DMS153 (cell line): ENCODE data around the gene TMPRSS9.
"Not testable (repeated sequence)": the region's sequence is repeated elsewhere in the genome, so short reads cannot be mapped to it uniquely, and the experiment has no call there.

ENCODE experiments used
- DNase-seq: peaks from one replicate; lab custom pipeline; 2025; lab: John Stamatoyannopoulos, UW

Gene TMPRSS9

GRCh38 chr19:2392366-2392765 lies 32.3 kb downstream of the TMPRSS9 start:
- DNase-seq, result no peak

GRCh38 chr19:2392899-2393298 lies 32.8 kb downstream of the TMPRSS9 start:
- DNase-seq, result not testable (repeated sequence)

- no peak for DNase-seq
These were observed 34.0 kb downstream of the TMPRSS9 start for GRCh38 chr19:2394054-2394441.

- DNase-seq, result no peak
These were observed 34.6 kb downstream of the TMPRSS9 start for GRCh38 chr19:2394442-2395292.

- not testable (repeated sequence) for DNase-seq
These were observed 35.3 kb downstream of the TMPRSS9 start for GRCh38 chr19:2395293-2395829.

GRCh38 chr19:2397173-2397572 lies 37.1 kb downstream of the TMPRSS9 start:
- DNase-seq, result not testable (repeated sequence)

DNA sequence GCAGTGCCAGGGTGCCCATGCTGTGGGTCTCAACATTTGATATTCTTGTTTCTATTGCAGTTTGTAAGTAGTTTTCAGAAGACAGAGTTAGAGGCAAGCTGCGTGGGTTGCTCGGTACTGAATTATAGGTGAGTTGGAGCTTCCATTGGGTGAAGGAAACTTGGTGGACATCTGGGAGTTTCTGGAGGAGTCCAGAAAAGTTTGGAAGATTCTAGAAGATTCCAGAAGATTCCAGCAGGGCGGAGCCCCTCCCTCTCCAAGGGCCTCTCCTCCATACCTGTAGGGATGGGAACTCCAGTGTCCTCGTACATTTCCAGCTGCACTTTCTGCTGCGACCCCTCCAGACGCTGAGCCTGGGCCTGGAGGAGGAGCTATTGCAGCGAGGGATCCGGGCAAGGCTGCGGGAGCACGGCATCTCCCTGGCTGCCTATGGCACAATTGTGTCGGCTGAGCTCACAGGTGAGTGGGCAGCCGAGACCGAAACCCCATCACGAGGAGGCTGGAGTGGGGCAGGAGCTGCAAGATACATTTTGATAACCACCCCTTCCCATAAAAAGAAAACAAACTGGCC lies 38.8 kb downstream of the TMPRSS9 start:
- DNase-seq, result no peak

DNA sequence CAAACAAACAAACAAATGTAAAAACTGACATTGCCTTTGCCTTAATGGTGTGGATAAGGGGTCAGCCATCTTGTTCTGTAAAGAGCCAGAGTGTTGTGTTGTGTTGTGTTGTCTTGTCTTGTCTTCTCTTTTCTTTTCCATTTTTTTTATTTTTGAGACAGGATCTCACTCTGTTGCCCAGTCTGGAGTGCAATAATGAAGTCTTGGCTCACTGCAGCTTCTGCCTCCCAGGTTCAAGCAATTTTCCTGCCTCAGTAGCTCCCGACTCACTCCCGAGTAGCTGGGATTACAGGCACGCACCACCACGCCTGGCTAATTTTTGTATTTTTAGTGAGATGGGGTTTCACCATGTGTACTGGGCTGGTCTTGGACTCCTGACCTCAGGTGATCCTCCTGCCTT lies 39.5 kb downstream of the TMPRSS9 start:
- no peak for DNase-seq

GRCh38 chr19:2408247-2408646 lies 48.2 kb downstream of the TMPRSS9 start:
- DNase-seq, result no peak

- no peak for DNase-seq
These were observed 49.4 kb downstream of the TMPRSS9 start for GRCh38 chr19:2409352-2409912.

GRCh38 chr19:2410023-2410422 lies 50.0 kb downstream of the TMPRSS9 start:
- DNase-seq, result no peak

GRCh38 chr19:2411709-2412108 lies 51.6 kb downstream of the TMPRSS9 start:
- DNase-seq, result no peak

- no peak for DNase-seq
These were observed 52.4 kb downstream of the TMPRSS9 start for GRCh38 chr19:2412449-2412848.

DNA sequence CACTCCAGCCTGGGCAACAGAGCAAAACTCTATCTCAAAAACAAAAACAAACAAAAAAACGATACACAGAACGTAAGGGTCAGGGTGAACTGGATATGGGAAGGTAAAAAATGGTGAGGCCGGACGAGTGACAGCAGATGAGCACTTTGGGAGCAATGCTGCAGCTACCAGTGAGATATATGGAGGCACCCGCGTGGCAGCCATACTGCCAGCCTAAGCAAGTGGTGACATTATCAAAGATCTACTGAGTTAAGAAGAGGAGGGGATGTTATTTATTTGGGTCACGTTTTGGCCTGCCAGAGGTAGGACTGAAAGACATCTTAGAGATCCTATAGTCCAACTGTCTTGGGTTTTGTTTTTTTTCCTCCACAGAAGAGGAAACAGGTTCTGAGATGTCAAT lies 53.1 kb downstream of the TMPRSS9 start:
- no peak for DNase-seq

- DNase-seq, result no peak
These were observed 53.6 kb downstream of the TMPRSS9 start for GRCh38 chr19:2413629-2414028.

GRCh38 chr19:2415281-2415972 lies 55.4 kb downstream of the TMPRSS9 start:
- no peak for DNase-seq

DNA sequence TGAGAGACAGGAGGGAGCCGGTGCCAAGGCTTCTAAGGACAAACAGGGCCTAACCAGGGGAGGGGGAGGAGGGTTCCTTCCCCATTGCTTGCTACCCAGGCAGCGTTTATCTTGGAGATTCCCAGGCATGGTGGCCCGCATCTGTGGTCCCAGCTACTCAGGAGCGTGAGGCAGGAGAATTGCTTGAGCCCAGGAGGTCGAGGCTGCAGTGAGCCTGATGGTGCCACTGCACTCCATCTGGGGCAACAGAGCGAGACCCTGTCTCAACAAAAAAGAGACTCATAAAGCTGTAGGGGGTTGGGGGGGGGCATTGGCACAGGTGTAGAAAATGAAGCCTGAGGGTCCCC lies 55.9 kb downstream of the TMPRSS9 start:
- DNase-seq, result no peak

GRCh38 chr19:2416321-2417097 lies 56.4 kb downstream of the TMPRSS9 start:
- no peak for DNase-seq

DNA sequence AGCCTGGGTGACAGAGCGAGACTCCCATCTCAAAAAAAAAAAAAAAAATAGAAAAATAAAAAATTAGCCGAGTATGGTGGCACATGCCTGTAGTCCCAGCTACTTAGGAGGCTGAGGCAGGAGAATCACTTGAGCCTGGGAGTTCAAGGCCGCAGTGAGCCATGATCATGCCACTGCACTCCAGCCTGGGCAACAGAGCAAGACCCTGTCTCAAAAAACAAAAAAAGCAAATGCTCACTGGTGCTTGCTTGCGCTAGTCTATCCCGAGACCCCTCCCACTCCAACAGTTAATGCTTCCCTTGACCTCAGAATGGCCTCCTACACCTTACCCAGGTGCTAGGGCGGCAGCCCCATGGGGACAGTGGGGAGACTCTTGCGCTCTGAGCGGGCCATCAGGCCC lies 57.4 kb downstream of the TMPRSS9 start:
- DNase-seq, result not testable (repeated sequence)

GRCh38 chr19:2417881-2418406 lies 57.9 kb downstream of the TMPRSS9 start:
- no peak for DNase-seq

DNA sequence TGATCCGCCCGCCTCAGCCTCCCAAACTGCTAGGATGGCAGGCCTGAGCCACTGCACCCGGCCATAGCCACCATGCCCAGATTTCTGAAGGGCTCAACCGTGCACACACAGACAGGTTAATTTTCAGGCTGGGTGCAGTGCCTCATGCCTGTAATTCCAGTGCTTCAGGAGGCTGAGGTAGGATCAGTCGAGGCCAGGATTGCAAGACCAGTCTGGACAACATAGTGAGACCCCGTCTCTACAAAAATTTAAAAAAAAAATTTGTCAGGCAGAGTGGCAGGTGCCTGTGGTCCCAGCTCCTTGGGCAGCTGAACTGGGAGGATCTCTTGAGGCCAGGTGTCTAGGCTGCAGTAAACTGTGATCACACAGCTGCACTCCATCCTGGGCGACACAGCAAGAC lies 59.7 kb downstream of the TMPRSS9 start:
- DNase-seq, result no peak

DNA sequence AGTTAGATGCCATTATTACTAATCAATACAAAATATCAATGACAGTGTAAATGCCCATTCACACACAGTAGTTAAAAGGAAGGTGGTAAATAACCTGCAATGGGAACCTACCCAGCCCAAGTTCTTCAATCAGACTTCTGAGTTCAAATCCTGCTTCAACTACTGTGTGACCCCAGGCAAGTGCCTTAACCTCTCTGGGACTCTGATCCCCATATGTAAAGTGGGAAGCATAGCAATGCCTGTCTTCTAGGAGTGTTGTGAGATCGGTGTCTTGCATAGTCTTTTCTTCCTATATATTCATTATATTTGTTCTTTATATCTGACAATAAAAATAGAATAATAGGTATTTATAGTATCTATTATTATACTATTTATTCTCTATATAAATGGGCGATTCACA lies 60.4 kb downstream of the TMPRSS9 start:
- no peak for DNase-seq
